Measurements from ENCODE around the gene CLGN.
"Not testable (repeated sequence)": the region's sequence is repeated elsewhere in the genome, so short reads cannot be mapped to it uniquely, and the experiment has no call there.

CLGN gene, protein sequence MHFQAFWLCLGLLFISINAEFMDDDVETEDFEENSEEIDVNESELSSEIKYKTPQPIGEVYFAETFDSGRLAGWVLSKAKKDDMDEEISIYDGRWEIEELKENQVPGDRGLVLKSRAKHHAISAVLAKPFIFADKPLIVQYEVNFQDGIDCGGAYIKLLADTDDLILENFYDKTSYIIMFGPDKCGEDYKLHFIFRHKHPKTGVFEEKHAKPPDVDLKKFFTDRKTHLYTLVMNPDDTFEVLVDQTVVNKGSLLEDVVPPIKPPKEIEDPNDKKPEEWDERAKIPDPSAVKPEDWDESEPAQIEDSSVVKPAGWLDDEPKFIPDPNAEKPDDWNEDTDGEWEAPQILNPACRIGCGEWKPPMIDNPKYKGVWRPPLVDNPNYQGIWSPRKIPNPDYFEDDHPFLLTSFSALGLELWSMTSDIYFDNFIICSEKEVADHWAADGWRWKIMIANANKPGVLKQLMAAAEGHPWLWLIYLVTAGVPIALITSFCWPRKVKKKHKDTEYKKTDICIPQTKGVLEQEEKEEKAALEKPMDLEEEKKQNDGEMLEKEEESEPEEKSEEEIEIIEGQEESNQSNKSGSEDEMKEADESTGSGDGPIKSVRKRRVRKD

DNA sequence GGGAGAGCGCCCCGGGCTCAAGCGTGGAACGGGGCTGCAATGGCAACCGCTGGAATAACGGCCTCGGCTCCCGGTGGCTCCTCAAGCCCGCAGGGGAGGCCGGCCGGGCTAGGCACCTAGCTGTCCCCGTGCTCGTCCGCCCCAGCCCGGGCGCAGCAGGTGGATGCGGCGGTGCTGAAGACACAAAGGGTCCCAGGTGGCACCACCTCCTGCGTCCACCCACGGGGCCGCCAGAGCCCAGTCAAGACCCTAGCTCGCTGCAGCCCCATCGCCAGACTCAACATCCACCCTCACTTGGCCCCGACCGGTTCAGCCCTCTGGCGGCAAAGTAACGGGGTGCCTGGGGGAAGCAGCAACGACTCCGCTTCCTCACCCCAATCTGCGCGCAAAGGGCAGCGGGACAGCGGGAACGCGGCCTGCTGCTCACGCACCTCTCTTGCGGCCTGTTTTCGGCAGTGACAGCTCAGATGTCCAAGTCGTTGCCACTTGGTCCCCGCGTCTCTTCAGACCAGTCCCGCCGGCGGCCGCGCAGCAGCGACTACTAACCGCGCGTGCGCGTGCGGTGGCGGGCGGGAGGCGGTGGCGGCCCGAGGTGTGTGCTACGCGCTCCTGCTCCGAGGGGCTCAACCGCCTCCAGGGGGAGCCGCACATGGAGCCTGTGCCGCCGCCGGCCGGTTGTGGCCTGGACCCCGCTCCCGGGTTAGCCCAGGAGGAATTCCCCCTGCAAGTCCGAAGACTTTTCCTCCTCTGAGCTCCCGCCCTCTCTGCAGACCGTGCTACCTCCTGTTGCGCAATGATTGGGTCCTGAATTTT lies at the start of gene CLGN:
TSS of gene CLGN (minus strand) at position 543 of the 813 bp plus-strand sequence. CDS start 14,570 bp downstream, outside the sequence.
- in situ Hi-C loops (cut with MboI; ENCODE audit: low sequenced_read_pairs): no loop called here

DNA sequence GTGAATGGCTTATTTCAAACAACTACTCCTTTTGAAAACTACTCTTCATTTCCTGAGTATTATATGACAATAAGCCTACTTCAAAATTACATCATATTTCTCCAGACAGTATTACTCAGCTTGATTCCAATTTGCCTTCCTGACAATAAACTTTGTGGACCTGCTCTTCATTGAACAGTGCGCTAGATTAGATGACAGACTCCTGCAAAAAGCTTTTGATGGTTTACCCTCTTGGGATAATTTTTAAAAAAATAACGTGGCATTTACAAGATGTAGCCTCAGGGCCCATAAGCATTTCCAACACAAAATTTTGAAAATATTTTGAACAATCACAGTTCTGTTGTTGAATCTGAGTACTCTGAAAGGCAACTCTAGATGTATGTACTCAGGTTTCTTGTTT lies 44.7 kb upstream of the CLGN start:
- in situ Hi-C loops (cut with MboI; ENCODE audit: low sequenced_read_pairs): no loop called here

DNA sequence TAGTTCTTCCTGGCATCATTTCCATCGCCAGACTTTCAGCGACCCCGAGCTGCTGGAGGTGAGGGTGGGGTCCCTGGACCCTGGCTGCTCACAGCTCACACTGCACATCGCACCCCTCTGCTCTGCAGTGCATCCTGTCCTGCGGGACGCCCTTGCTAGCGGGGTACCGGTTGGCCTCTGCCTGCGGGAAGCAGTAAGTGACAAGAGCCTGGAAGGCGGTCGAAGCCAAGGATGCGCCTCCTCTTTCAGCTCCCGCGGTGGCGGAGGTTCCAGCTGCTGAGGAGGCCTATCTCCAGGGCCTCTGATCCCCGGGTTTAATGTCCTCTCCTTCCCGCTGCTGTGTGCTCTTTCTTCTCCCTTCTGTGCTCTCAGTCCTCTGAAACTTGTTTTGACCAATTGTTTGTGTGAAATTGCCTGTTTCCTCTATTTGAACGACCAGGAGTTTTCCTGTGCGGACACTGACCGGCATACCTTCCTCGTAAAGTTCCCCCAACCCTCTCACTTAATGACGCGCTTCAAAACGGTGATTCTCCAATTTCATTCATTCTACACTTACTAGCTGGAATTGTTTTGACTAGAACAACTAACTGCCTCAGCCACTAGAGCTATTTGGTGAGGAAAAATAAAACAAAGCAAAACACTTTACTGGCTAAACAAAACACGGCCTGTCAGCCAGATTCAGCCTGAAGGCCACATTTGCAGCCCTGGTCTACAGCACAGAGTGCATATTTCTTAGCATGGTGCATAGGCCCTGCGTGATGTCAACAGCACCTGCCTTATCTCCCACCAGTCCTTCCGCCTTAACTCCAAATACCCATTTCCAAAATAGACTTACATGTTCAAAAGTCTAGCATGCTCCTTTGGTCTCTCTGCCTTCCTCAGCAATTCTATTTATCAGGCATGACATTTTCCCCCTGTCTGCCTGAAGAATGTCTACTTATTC lies 42.6 kb upstream of the CLGN start:
- in situ Hi-C loops (cut with MboI; ENCODE audit: low sequenced_read_pairs): no loop called here

DNA sequence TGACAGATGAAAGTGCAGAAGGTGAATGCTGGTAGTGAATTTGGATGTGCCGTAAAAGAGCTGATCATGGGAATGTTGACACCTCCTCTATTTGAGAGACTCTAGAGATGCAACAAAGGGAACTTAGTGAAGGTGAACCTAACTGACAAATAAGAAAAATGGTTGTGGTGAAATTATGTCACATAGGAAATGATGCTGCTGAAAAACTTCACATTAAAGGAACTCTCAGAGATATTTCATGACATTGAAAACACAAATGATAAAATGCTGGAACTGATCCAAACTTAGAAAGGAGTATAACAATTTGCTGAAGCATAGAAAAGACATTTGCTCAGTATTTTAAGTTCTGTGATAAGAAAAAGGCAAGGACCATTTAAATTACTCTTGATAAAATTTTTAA lies 38.7 kb upstream of the CLGN start:
- in situ Hi-C loops (cut with MboI; ENCODE audit: low sequenced_read_pairs): no loop called here

DNA sequence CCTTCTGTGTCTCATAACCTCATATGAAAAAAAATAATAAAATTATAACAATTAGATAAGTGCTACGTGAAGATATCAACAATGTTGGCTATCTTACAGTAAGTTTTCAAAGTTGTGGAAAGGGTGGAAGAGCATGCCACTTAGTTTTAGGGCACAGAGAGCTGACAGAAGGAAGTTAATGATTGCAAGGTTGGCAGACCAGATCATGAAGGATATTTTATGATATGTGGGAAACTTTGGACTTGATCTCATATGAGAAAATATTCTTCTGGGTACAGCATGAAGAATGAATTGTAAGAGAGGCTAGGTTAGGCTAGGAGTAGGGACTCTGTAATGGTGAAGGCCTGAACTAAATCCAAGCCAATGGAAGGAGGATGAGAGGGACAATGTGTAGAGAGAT lies 36.2 kb upstream of the CLGN start:
- in situ Hi-C loops (cut with MboI; ENCODE audit: low sequenced_read_pairs): no loop called here

DNA sequence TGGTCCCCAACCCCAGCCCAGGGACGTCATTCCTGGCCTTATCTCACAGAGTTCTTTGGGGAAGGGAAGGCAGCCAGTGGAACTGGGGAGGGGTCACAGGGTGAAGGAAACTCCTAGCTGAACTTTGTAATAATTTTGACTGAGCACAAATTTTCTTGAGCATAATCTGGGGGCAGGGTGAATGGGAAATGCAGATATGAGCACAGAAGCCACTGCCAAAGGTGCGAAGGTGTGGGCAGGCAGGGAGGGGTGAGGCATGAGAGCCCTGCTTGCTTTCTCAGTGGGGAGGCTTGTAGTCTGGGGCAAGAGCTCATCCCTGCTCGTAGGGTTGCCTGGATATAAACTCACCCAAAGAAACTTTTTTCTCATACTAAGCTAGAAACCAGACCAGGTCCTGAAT lies 35.7 kb upstream of the CLGN start:
- in situ Hi-C loops (cut with MboI; ENCODE audit: low sequenced_read_pairs): no loop called here

DNA sequence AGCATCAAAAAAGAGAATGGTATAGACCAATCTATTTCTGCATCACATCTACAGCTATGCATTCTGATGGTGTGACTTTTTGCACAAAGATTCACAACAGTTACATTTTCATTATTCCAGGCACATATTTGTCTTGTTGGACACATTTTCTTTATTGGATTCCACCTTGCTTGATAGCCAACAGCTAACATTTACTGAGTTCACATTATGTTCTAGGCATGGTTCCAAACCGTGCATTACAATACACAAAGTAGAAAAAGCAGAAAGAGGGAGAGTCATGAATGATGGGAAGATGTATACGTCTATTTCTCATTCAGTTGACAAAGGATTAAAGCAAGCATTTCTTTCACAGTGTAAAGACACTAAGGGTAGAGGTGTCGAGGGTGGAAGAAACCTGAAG lies 22.9 kb upstream of the CLGN start:
- in situ Hi-C loops (cut with MboI; ENCODE audit: low sequenced_read_pairs): no loop called here

DNA sequence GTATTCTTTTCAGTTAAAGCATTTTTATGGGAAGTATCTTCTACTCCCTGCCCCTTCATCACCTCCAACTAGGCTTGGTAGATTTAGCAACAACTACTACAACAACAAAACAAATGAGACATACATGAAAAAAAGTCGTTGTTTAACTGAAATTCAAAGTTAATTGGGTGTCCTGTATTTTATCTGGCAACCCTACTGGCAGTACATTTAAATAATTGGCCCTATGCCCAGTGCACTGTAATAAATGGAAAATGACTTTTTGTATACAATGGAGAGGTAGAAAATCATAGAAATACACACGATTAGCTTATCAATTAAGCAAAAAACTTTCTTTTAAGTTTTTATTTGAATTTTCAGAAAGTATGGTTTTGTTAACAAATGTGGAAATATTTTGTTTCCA lies 21.4 kb upstream of the CLGN start:
- in situ Hi-C loops (cut with MboI; ENCODE audit: low sequenced_read_pairs): no loop called here

DNA sequence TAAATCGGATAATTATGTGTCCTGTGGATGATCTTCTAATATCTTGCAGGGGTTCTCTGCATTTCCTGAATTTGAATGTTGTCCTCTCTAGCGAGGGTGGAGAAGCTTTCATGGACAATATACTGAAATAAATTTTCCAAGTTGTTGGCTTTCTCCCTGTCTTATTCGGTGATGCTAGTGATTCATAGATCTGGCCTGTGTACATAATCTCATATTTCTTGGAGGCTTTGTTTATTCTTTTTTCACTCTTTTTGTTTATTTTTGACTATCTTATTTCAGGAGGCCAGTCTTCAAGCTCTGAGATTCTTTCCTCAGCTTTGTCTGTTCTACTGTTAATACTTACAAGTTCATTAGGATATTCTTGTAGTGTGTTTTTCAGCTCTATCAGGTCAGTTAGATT lies 20.7 kb upstream of the CLGN start:
- in situ Hi-C loops (cut with MboI; ENCODE audit: low sequenced_read_pairs): no loop called here

DNA sequence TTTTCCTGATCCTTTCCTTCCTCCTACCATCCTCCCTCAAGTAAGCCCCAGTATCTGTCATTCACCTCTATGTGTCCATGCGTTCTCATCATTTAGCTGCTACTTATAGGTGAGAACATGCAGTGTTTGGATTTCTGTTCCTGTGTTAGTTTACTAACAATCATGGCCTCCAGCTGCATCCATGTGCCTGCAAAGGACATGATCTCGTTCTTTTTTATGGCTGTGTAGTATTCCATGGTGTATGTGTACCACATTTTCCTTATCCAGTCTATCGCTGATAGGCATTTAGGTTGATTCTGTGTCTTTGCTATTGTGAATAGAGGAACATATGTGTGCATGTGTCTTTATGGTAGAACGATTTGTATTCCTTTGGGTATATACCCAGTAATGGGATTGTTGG lies 16.9 kb upstream of the CLGN start:
- in situ Hi-C loops (cut with MboI; ENCODE audit: low sequenced_read_pairs): not testable (repeated sequence)

DNA sequence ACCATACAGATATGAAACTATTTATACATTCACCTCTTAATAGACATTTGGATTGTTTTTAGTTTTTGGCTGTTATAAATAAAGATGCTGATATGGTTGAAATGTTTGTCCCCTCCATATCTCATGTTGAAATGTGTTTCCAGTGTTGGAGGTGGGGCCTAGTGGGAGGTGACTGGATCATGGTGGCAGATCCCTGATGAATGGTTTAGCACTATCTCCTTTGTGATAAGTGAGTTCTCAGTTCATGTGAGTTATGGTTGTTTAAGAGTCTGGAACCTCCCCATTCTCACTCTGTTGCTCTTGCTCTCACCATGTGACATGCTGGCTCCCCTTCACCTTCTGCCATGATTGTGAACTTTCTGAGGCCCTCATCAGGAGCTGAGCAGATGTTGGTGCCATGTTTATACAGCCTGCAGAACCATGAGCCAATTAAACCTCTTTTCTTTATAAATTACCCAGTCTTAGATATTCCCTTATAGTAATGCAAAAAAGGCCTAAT lies 12.2 kb upstream of the CLGN start:
- in situ Hi-C loops (cut with MboI; ENCODE audit: low sequenced_read_pairs): no loop called here

DNA sequence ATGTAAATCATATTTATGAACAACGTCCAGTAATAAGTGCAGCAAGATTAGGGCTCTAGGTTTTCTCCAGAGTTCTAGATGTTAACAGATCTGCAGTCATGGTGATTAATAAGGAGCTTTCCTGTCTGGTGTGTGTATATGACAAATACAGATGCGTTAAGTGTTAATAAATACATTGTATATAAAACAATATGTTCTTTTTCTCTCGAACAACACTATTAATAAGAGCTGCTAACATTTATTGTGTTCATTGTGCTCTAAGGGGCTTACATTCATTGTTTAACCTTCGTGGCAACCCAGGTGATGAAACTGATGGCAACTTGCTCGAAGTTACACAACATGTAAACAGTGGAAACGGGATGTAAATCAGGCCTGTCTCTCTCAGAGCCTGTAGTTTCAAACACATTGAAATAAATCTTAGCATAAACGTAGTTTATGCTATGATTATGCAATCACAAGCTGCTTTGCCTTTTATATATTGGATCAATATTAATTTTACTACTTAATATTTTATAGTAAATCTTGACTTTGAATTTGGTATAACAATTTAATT lies 547 bp upstream of the CLGN start:
- in situ Hi-C loops (cut with MboI; ENCODE audit: low sequenced_read_pairs): no loop called here

DNA sequence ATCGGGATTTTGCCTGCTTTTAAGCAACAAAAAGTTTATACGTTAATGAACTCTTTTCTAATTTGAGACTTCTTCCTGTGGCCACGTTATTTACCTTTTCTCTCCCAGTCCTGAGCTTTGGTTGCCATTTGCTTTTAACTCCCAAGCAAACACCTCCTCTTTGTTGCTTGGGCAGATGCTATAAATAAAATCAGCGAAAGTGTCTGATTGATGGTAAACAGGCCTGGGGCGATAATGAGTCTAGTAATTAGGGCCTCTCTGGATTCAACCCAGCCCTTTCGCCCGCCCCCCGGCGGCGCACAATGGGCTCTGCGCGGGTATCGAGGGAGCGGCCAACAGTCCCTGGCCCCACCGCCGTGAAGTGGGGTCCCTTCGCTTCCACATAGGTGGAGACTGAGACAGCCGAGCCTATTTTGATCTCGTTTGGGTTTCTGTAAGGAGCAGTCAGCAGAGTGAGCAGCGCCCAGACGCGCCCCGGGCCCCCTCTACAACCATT lies 790 bp downstream of the CLGN start:
- in situ Hi-C loops (cut with MboI; ENCODE audit: low sequenced_read_pairs): no loop called here

DNA sequence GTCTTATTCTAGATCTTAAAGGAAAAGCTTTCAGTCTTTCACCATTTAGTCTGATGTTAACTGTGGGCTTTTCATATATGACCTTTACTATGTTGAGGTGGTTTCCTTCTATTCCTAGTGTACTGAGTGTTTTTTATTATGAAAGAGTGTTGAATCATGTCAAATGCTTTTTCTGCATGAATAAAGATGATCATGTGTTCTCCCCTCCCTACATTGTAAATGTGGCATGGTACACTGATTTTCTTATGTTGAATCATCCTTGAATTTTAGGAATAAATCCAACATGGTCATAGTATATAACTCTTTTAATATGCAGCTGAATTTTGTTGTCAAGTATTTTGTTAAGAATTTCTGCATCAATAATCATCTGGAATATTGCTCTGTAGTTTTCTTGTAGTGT lies 4.3 kb downstream of the CLGN start:
- in situ Hi-C loops (cut with MboI; ENCODE audit: low sequenced_read_pairs): no loop called here

DNA sequence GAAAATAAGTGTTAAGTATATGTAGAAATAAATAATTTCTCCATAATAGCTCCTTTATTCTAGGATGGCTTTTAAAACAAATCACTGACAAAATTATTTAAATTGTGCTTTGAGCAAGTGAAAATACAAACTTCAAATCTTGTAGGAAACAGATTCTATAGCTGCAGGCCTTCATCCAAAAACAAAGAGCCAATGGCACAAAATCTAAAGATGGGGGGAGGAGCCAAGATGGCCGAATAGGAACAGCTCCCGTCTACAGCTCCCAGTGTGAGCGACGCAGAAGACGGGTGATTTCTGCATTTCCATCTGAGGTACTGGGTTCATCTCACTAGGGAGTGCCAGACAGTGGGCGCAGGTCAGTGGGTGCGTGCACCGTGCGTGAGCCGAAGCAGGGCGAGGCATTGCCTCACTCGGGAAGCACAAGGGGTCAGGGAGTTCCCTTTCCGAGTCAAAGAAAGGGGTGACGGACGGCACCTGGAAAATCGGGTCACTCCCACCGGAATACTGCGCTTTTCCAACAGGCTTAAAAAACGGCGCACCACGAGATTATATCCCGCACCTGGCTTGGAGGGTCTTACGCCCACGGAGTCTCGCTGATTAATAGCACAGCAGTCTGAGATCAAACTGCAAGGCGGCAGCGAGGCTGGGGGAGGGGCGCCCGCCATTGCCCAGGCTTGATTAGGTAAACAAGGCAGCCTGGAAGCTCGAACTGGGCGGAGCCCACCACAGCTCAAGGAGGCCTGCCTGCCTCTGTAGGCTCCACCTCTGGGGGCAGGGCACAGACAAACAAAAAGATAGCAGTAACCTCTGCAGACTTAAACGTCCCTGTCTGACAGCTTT lies 14.1 kb downstream of the CLGN start:
- in situ Hi-C loops (cut with MboI; ENCODE audit: low sequenced_read_pairs): not testable (repeated sequence)

DNA sequence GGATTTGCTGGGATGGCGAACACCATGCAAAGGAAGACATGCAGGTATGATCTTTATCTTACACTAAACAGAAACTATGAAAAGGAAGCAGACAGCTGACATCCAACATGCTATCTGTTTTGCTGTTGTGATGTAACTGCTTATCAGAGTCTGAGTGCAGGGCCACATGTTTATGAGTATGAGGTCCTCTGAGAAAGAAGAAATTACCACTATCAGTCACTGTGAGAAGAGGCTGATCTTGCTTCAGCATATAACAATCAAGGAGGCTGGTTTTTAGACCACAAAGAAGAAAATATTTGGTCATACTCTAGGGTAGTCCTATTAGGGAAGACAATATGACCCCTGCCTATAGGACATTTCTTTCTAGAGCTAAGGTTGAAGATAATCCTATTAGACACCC lies 18.5 kb downstream of the CLGN start:
- in situ Hi-C loops (cut with MboI; ENCODE audit: low sequenced_read_pairs): no loop called here

DNA sequence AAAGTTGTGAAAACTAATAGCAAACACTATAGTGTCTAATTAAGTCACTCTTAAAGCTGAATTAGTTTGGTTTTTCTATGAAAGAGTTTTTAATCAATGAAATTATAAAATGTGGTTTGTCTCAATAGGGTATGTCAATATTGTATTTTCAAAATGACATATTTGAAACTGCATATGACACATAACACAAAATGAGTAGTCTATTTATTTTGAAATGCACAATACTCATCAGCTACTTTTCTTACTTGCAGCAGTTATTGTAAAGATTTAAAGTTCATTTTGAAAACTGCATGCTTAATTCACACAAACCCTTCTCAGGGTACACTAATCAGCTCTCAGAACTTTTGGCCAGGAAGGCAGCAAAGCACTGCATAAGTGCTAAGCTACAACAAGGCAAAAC lies 21.2 kb downstream of the CLGN start:
- in situ Hi-C loops (cut with MboI; ENCODE audit: low sequenced_read_pairs): no loop called here

DNA sequence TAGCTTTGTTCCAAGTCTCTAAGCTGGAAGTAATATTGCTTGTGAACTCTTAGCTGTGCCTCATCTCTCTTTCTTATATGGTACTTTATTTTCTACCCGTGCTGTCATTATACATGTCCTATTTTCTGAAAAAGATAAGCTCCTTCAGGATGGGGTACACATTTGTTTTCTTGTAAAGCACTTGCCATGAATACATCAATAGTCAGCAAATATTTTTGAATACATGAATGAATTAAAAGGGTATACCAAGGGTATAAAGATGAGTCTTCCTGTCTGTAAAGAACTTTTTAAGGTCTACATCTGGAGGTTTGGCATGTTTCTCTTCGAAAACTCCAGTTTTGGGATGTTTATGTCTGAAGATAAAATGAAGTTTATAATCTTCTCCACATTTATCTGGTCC lies 27.3 kb downstream of the CLGN start:
- in situ Hi-C loops (cut with MboI; ENCODE audit: low sequenced_read_pairs): no loop called here

DNA sequence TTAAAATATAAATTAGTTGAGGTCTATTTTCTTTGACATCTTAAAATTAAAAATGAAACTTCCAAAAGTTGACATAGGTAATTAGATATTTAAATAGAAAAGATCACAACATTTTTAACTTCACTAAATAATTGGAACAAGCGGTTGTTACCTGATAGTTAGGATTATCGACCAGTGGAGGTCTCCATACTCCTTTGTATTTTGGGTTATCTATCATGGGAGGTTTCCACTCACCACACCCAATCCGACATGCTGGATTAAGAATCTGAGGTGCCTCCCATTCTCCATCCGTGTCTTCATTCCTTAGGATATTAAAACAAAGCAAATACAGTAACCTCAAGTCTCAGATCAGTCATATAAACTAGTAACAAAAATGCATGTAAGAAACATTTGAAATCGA lies 31.8 kb downstream of the CLGN start:
- in situ Hi-C loops (cut with MboI; ENCODE audit: low sequenced_read_pairs): no loop called here
